Measurements from ENCODE around the gene ASH1L. TPM values are rescaled to one million over a fixed set of nuclear protein-coding genes. Genes with fewer than 3 reads are reported as not detected.

The ASH1L gene
- total RNA-seq, 1 experiment from 2014 or later, result 30.5 TPM

- Histone ChIP-seq H3K79me2 (ENCODE audit: insufficient read depth, low read length) (peaks cover 88% of the 10 kb centered on the region), H3K4me2 (ENCODE audit: low read length) (no peak overlapping the region), H3K4me3 (replicated peaks in 1 of 2; ENCODE audit: low read depth in 1 of 2, low read length in 2 of 2) (no peak overlapping the region), H3K9me3 (ENCODE audit: control insufficient read depth in 1 of 2, insufficient read depth in 1 of 2, low read depth in 1 of 2, low read length in 2 of 2) (no peaks in the 10 kb centered on the region), H3K27me3 (ENCODE audit: insufficient read depth, low read length) (no peaks in the 10 kb centered on the region), H3K9me2 (ENCODE audit: insufficient read depth) (no peaks in the 10 kb centered on the region), H3K27ac (ENCODE audit: low read depth, low read length) (no peak overlapping the region), H2AFZ (ENCODE audit: low read depth, low read length, poor library complexity, severe bottlenecking) (no peak overlapping the region), H4K20me1 (ENCODE audit: insufficient read depth) (no peaks in the 10 kb centered on the region; the same call in 1 of the 2 replicates), H3K36me3 (ENCODE audit: control insufficient read depth in 1 of 2, insufficient read depth in 2 of 2, low read length in 2 of 2) (no peaks in the 10 kb centered on the region), H3K4me1 (ENCODE audit: control insufficient read depth in 1 of 2, insufficient read depth in 2 of 2, low read length in 2 of 2) (peaks cover 0 to 8% of the 10 kb centered on the region in 2 experiments; a peak in 1 of 4 replicates), H3K9ac (ENCODE audit: low read length) (no peak overlapping the region)
- BruUV-seq (replicated peaks), result no TSS peak
- ChIA-PET POLR2A (no interaction called here), RAD21 (ENCODE audit: low non-redundant PET in 1 of 2, low total read pairs in 2 of 2, uncharacterized antibody in 2 of 2, unreplicated experiment in 2 of 2) (no interaction called here), CTCF (no interaction called here)
- ATAC-seq (no peak), DNase-seq (ENCODE audit: low read depth, low spot score) (no peak)
- TF ChIP-seq CBX3 (IDR thresholded peaks at IDR 0.05; ENCODE audit: low read depth) (no peak), FOSL1 (IDR thresholded peaks at IDR 0.05; ENCODE audit: low read depth) (no peak), EZH2 (IDR thresholded peaks at IDR 0.05) (no peak), EZH2phosphoT487 (IDR thresholded peaks at IDR 0.05; ENCODE audit: borderline replicate concordance) (no peak), SRF (IDR thresholded peaks at IDR 0.05; ENCODE audit: low read depth) (no peak), MAX (IDR thresholded peaks at IDR 0.05) (no peak), ZNF274 (IDR thresholded peaks at IDR 0.05; ENCODE audit: low read depth, low read length) (no peak), EGR1 (IDR thresholded peaks at IDR 0.05; ENCODE audit: low read depth) (no peak), YY1 (IDR thresholded peaks at IDR 0.05; ENCODE audit: extremely low read depth, insufficient replicate concordance, low read depth, low read length) (no peak), POLR2A (IDR thresholded peaks at IDR 0.05; ENCODE audit: borderline replicate concordance, extremely low read depth, insufficient read depth, insufficient read length) (no peak), ELF1 (IDR thresholded peaks at IDR 0.05; ENCODE audit: borderline replicate concordance, low read depth) (no peak), CEBPB (IDR thresholded peaks at IDR 0.05; ENCODE audit: low read depth) (no peak), SIN3A (IDR thresholded peaks at IDR 0.05; ENCODE audit: low read depth) (no peak), TCF7L2 (IDR thresholded peaks at IDR 0.05; ENCODE audit: borderline replicate concordance, extremely low read depth, insufficient read depth, insufficient read length) (no peak)
- TF ChIP-seq, protein P1, sequence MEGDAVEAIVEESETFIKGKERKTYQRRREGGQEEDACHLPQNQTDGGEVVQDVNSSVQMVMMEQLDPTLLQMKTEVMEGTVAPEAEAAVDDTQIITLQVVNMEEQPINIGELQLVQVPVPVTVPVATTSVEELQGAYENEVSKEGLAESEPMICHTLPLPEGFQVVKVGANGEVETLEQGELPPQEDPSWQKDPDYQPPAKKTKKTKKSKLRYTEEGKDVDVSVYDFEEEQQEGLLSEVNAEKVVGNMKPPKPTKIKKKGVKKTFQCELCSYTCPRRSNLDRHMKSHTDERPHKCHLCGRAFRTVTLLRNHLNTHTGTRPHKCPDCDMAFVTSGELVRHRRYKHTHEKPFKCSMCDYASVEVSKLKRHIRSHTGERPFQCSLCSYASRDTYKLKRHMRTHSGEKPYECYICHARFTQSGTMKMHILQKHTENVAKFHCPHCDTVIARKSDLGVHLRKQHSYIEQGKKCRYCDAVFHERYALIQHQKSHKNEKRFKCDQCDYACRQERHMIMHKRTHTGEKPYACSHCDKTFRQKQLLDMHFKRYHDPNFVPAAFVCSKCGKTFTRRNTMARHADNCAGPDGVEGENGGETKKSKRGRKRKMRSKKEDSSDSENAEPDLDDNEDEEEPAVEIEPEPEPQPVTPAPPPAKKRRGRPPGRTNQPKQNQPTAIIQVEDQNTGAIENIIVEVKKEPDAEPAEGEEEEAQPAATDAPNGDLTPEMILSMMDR (IDR thresholded peaks at IDR 0.05 in 2 of 3, conservative IDR thresholded peaks at IDR 0.05 in 1 of 3; ENCODE audit: borderline replicate concordance in 1 of 3, insufficient read depth in 1 of 3, low read depth in 2 of 3, low read length in 2 of 3), result no peak
- TF ChIP-seq, protein P2, sequence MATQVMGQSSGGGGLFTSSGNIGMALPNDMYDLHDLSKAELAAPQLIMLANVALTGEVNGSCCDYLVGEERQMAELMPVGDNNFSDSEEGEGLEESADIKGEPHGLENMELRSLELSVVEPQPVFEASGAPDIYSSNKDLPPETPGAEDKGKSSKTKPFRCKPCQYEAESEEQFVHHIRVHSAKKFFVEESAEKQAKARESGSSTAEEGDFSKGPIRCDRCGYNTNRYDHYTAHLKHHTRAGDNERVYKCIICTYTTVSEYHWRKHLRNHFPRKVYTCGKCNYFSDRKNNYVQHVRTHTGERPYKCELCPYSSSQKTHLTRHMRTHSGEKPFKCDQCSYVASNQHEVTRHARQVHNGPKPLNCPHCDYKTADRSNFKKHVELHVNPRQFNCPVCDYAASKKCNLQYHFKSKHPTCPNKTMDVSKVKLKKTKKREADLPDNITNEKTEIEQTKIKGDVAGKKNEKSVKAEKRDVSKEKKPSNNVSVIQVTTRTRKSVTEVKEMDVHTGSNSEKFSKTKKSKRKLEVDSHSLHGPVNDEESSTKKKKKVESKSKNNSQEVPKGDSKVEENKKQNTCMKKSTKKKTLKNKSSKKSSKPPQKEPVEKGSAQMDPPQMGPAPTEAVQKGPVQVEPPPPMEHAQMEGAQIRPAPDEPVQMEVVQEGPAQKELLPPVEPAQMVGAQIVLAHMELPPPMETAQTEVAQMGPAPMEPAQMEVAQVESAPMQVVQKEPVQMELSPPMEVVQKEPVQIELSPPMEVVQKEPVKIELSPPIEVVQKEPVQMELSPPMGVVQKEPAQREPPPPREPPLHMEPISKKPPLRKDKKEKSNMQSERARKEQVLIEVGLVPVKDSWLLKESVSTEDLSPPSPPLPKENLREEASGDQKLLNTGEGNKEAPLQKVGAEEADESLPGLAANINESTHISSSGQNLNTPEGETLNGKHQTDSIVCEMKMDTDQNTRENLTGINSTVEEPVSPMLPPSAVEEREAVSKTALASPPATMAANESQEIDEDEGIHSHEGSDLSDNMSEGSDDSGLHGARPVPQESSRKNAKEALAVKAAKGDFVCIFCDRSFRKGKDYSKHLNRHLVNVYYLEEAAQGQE (IDR thresholded peaks at IDR 0.05; ENCODE audit: low read depth), result no peak
- intact Hi-C loops (cut with micrococcal nuclease), result no loop called here
These were observed 47.9 kb downstream of the ASH1L start for GRCh38 chr1:155514582-155515187.

All from HCT116 (cell line).